IMR-90 (cell line): Measurements from ENCODE around the gene ZBTB7B. TPM values are rescaled to one million over a fixed set of nuclear protein-coding genes. Genes with fewer than 3 reads are reported as not detected.
A peak's percentile ranks its signal among the peaks of the same experiment; 100 is the strongest.

Experiments
- ATAC-seq: fragments of 200-7000 bp; cut with Tn5 transposase; 2 replicates; pipeline ENCODE4 v1.9.1; 2020; ENCODE audit warnings: low read depth, mild to moderate bottlenecking, moderate library complexity
- BruUV-seq: library from RNA; stranded (reverse); fragments of 400-500 nt; replicated peaks from 2 replicates; lab custom pipeline; 2021; lab: Mats Ljungman, UMichigan
- CTCF ChIA-PET: fragments of 300-600 bp; formaldehyde crosslinking; extraction: SDS; loops from one replicate; lab custom pipeline; 2021; ENCODE audit warnings: antibody characterized with exemption; lab: Yijun Ruan, JAX
- POLR2A ChIA-PET: fragments of 300-600 bp; sonication (Branson Sonifier 250); formaldehyde crosslinking; loops from one replicate; lab custom pipeline; 2022; ENCODE audit warnings: antibody characterized with exemption; ENCODE audit not compliant: unreplicated experiment; lab: Charles Lee
- DNase-seq: peaks from one replicate; pipeline ENCODE4 v3.0.0; 2013
- H2AFZ ChIP-seq: replicated peaks from 2 replicates; pipeline ENCODE3; 2013; ENCODE audit warnings: low read length, mild to moderate bottlenecking; ENCODE audit not compliant: poor library complexity
- H2AK5ac ChIP-seq: 2 replicates; pipeline ENCODE4 v1.6.1; 2013; ENCODE audit warnings: low read depth, low read length, inconsistent platforms
- H2AK9ac ChIP-seq: replicated peaks from 2 replicates; pipeline ENCODE3; 2013; ENCODE audit warnings: mild to moderate bottlenecking, low read depth, low read length, moderate library complexity; ENCODE audit not compliant: poor library complexity
- H2BK120ac ChIP-seq: 2 replicates; pipeline ENCODE4 v1.6.1; 2013; ENCODE audit warnings: low read depth, low read length, inconsistent platforms
- H2BK15ac ChIP-seq: 3 replicates; pipeline ENCODE4 v1.6.1; 2013; ENCODE audit warnings: low read depth, low read length, inconsistent platforms
- H2BK20ac ChIP-seq: 2 replicates; pipeline ENCODE4 v1.6.1; 2013; ENCODE audit warnings: low read depth, mild to moderate bottlenecking, inconsistent platforms, low read length, moderate library complexity
- H2BK5ac ChIP-seq: 2 replicates; pipeline ENCODE4 v1.6.1; 2013; ENCODE audit warnings: mild to moderate bottlenecking, low read depth, low read length, inconsistent platforms; ENCODE audit not compliant: poor library complexity, severe bottlenecking
- H3K14ac ChIP-seq: replicated peaks from 2 replicates; pipeline ENCODE4 v1.6.1; 2013; ENCODE audit warnings: low read depth, low read length, inconsistent platforms
- H3K18ac ChIP-seq: 2 replicates; pipeline ENCODE4 v1.6.1; 2013; ENCODE audit warnings: low read depth, low read length, control low read depth
- H3K23ac ChIP-seq: 2 replicates; pipeline ENCODE4 v1.6.1; 2013; ENCODE audit warnings: low read depth, low read length, inconsistent platforms
- H3K27ac ChIP-seq: 2 replicates; pipeline ENCODE4 v1.5.1; 2013; ENCODE audit warnings: mild to moderate bottlenecking, control low read depth, low read length; ENCODE audit not compliant: insufficient read depth
- H3K27me3 ChIP-seq: 2 replicates; pipeline ENCODE4 v1.6.1; 2013; ENCODE audit warnings: low read length; ENCODE audit not compliant: control insufficient read depth, insufficient read depth
- H3K36me3 ChIP-seq: 2 replicates; pipeline ENCODE4 v1.6.1; 2013; ENCODE audit warnings: low read length, mixed read lengths; ENCODE audit not compliant: control insufficient read depth, insufficient read depth
- H3K4ac ChIP-seq: 2 replicates; pipeline ENCODE4 v1.6.1; 2013; ENCODE audit warnings: low read depth, low read length, inconsistent platforms
- H3K4me1 ChIP-seq: 2 replicates; pipeline ENCODE4 v1.6.1; 2013; ENCODE audit warnings: low read length, mixed read lengths; ENCODE audit not compliant: control insufficient read depth, insufficient read depth
- H3K4me2 ChIP-seq: 2 replicates; pipeline ENCODE4 v1.6.1; 2013; ENCODE audit warnings: low read depth, mild to moderate bottlenecking, control low read depth, low read length, moderate library complexity
- H3K4me3 ChIP-seq: 2 replicates; pipeline ENCODE4 v1.5.1; 2013; ENCODE audit warnings: low read depth, mild to moderate bottlenecking, control low read depth, low read length, moderate library complexity; ENCODE audit not compliant: insufficient read depth
- H3K56ac ChIP-seq: 2 replicates; pipeline ENCODE4 v1.6.1; 2013; ENCODE audit warnings: low read length, inconsistent platforms; ENCODE audit not compliant: insufficient read depth; ENCODE audit errors: extremely low read depth
- H3K79me1 ChIP-seq, 2 experiments: 2 replicates each; pipeline ENCODE4 v1.6.1; 2013; ENCODE audit warnings: low read length in 2 of 2, inconsistent platforms in 1 of 2, low read depth in 1 of 2
- H3K9ac ChIP-seq: 2 replicates; pipeline ENCODE4 v1.6.1; 2013; ENCODE audit warnings: low read depth, low read length, control low read depth
- H3K9me1 ChIP-seq: 2 replicates; pipeline ENCODE4 v1.6.1; 2013; ENCODE audit warnings: low read length, inconsistent platforms; ENCODE audit not compliant: insufficient read depth
- H3K9me3 ChIP-seq: 2 replicates; pipeline ENCODE4 v1.6.1; 2013; ENCODE audit warnings: low read length; ENCODE audit not compliant: control insufficient read depth, insufficient read depth
- H4K20me1 ChIP-seq: 2 replicates; pipeline ENCODE4 v1.6.1; 2013; ENCODE audit warnings: low read length, inconsistent platforms; ENCODE audit not compliant: insufficient read depth
- H4K5ac ChIP-seq: 2 replicates; pipeline ENCODE4 v1.6.1; 2013; ENCODE audit warnings: mild to moderate bottlenecking, low read depth, low read length, control low read depth
- H4K8ac ChIP-seq, 2 experiments: 2 replicates each; pipeline ENCODE4 v1.6.1; 2013; ENCODE audit warnings: low read depth in 2 of 2, low read length in 2 of 2, control low read depth in 1 of 2, inconsistent platforms in 1 of 2
- H4K91ac ChIP-seq: 2 replicates; pipeline ENCODE4 v1.6.1; 2013; ENCODE audit warnings: low read depth, low read length, inconsistent platforms; ENCODE audit not compliant: insufficient read depth
- BHLHE40 ChIP-seq: fragments of 150-350 bp; IDR thresholded peaks from 2 replicates; pipeline ENCODE4 v1.6.1; 2016; ENCODE audit warnings: mild to moderate bottlenecking, low read depth, low read length
- CEBPB ChIP-seq: IDR thresholded peaks from 2 replicates; pipeline ENCODE4 v1.6.1; 2012; ENCODE audit warnings: low read depth, low read length, improper control_type of control experiment
- ELK1 ChIP-seq: fragments of 150-350 bp; IDR thresholded peaks from 2 replicates; pipeline ENCODE4 v1.6.1; 2016; ENCODE audit warnings: low read depth, mild to moderate bottlenecking, low read length, moderate library complexity, borderline replicate concordance
- FOS ChIP-seq: fragments of 150-350 bp; IDR thresholded peaks from 2 replicates; pipeline ENCODE4 v1.6.1; 2016; ENCODE audit warnings: low read depth, low read length
- MAFK ChIP-seq: IDR thresholded peaks from 2 replicates; pipeline ENCODE4 v1.6.1; 2012; ENCODE audit warnings: low read depth, low read length, improper control_type of control experiment
- MAZ ChIP-seq: IDR thresholded peaks from 2 replicates; pipeline ENCODE4 v1.6.1; 2012; ENCODE audit warnings: low read depth, mild to moderate bottlenecking, low read length, improper control_type of control experiment, moderate library complexity, borderline replicate concordance
- POLR2A ChIP-seq: IDR thresholded peaks from 2 replicates; pipeline ENCODE4 v1.6.1; 2012; ENCODE audit warnings: mild to moderate bottlenecking, low read depth, low read length
- RCOR1 ChIP-seq: IDR thresholded peaks from 2 replicates; pipeline ENCODE4 v1.6.1; 2012; ENCODE audit warnings: mild to moderate bottlenecking, low read length, improper control_type of control experiment; ENCODE audit not compliant: insufficient replicate concordance
- RFX5 ChIP-seq: IDR thresholded peaks from 2 replicates; pipeline ENCODE4 v1.8.0; 2012; ENCODE audit warnings: low read depth, mild to moderate bottlenecking, low read length, moderate library complexity
- SMC3 ChIP-seq: fragments of 150-350 bp; IDR thresholded peaks from 2 replicates; pipeline ENCODE4 v1.6.1; 2016; ENCODE audit warnings: low read depth, mild to moderate bottlenecking, antibody characterized with exemption, low read length, moderate library complexity
- WGBS, 2 experiments: methylation state at CpG; one replicate each; pipeline versions ENCODE4 v1.1.5 to v1.1.7; 2013; ENCODE audit warnings: missing lambda C conversion rate in 2 of 2; ENCODE audit not compliant: insufficient read length in 1 of 2; ENCODE audit errors: extremely low coverage in 2 of 2; 5-methylcytosine and 5-hydroxymethylcytosine counted together
- dilution Hi-C: fragments of 300-500 bp; cut with HindIII; formaldehyde crosslinking; loops from one replicate; pipeline ENCODE4 v1.14.3; 2018; ENCODE audit warnings: low sequenced_read_pairs; ENCODE audit not compliant: unreplicated experiment
- in situ Hi-C: fragments of 300-500 bp; cut with MboI; formaldehyde crosslinking; loops from 3 replicates; pipeline ENCODE4 v1.14.3; 2019; ENCODE audit warnings: low sequenced_read_pairs, inconsistent platforms, mixed read lengths
- intact Hi-C: fragments of 100-400 bp; cut with micrococcal nuclease; formaldehyde crosslinking; loops from 2 replicates; pipeline ENCODE4 v1.10.0; 2022
- polyA plus RNA-seq, 3 experiments: library from polyadenylated mRNA; depleted of rRNA; stranded (reverse); fragments of >200 nt; gene quantifications; 2 replicates each; pipeline ENCODE4 v1.2.3, GENCODE V29; 2012; ENCODE audit warnings: low replicate concordance in 1 of 3
- total RNA-seq: library from RNA; depleted of rRNA; stranded (reverse); fragments of >200 nt; gene quantifications from 2 replicates; pipeline ENCODE4 v1.2.3, GENCODE V29; 2012

ZBTB7B gene
- total and polyA plus RNA-seq, 2 of the 4 experiments (the other 2 are of a cell fraction), result 7.7 to 17.4 TPM

GRCh38 chr1:154960446-154961136 lies 42.0 kb upstream of the ZBTB7B start:
- H2AK9ac ChIP-seq, result peak overlapping the region; percentile 59
- ChIA-PET CTCF (interaction anchor here (0.6 to 1.6 kb wide), 7 partner anchors 10 to 124 kb away, joined by 3 to 11 read pairs (median 3); partner anchors contain the start of gene SHC1), POLR2A (interaction anchor here (1.2 to 2.5 kb wide), 2 partner anchors 10 to 12 kb away, joined by 10 to 17 read pairs; partner anchors contain the start of gene SHC1)
- no TSS peak for BruUV-seq
- peak overlapping the region; percentile 94 for H3K9ac ChIP-seq
- peaks cover 40% of the 10 kb centered on the region for H3K36me3 ChIP-seq
- H4K5ac ChIP-seq, result no peak overlapping the region
- peak overlapping the region; percentile 49; the same call in 1 of the 2 replicates for H3K23ac ChIP-seq
- in situ Hi-C loops (no loop called here), dilution Hi-C loops (no loop called here), intact Hi-C loops (loop anchor here (2.0 kb wide), 2 partner anchors 38 to 124 kb away; no protein-coding TSS in a partner anchor)
- H3K27ac ChIP-seq, result peak overlapping the region; percentile 43; the same call in 1 of the 2 replicates
- peak overlapping the region; percentile 38 for H2AFZ ChIP-seq
- WGBS, 2 experiments, result 20% methylated on average over 1 of the region's 10 CpGs; no CpG with 5 or more reads in 1 of the 2 experiments
- no peak overlapping the region for H4K91ac ChIP-seq
- H3K18ac ChIP-seq, result no peak overlapping the region
- H2AK5ac ChIP-seq, result peak overlapping the region; percentile 95; the same call in 1 of the 2 replicates
- TF ChIP-seq BHLHE40, result no peak
- TF ChIP-seq CEBPB, result no peak
- no peak for TF ChIP-seq RFX5
- no peak for TF ChIP-seq MAZ
- TF ChIP-seq POLR2A, result no peak
- no peak for TF ChIP-seq FOS
- no peak for TF ChIP-seq RCOR1
- no peak for TF ChIP-seq SMC3
- TF ChIP-seq ELK1, result no peak
- no peak for TF ChIP-seq MAFK
- H3K56ac ChIP-seq, result peak overlapping the region; percentile 22; the same call in 1 of the 2 replicates
- H3K4me3 ChIP-seq, result peak overlapping the region; percentile 86
- no peaks in the 10 kb centered on the region for H3K27me3 ChIP-seq
- no peak overlapping the region; the same call in 1 of the 2 replicates for H2BK120ac ChIP-seq
- H3K9me3 ChIP-seq, result no peaks in the 10 kb centered on the region
- DNase-seq (no peak), ATAC-seq (no peak)
- H4K8ac ChIP-seq, result peak overlapping the region in 1 of 2 experiments; percentile 8; a peak in 1 of 4 replicates
- no peak overlapping the region for H2BK20ac ChIP-seq
- H3K4me2 ChIP-seq, result peak overlapping the region; percentile 90
- H3K79me1 ChIP-seq, result peaks cover 25 to 61% of the 10 kb centered on the region in 2 experiments; a peak in 3 of 4 replicates
- H3K9me1 ChIP-seq, result no peaks in the 10 kb centered on the region
- H3K14ac ChIP-seq, result peak overlapping the region; percentile 92
- H3K4ac ChIP-seq, result peak overlapping the region; percentile 99
- H4K20me1 ChIP-seq, result peaks cover 13% of the 10 kb centered on the region
- no peak overlapping the region; the same call in 2 of the 3 replicates for H2BK15ac ChIP-seq
- H3K4me1 ChIP-seq, result peaks cover 13% of the 10 kb centered on the region
- peak overlapping the region; percentile 47 for H2BK5ac ChIP-seq
